ENCODE results near the gene AIRE.

DNA sequence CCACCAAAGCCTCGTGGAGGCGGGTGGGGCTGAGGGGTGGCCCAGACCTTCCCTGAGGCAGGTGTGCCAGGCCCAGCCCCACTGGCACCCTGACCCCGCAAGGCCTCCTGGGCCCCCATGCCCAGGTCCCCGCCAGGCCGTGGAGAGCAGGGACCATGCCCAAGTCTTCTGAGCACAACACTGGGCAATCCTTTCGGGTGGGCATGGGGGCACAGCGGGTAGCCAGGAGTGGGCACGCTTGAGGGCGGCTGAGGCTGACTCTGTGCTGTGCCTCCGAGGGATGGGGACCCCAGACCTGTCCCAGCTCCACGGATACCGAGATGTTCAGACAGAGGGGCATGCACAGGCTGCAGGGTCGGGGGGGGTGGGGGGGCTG, 40.6 kb downstream of the AIRE start:
- TF ChIP-seq CTCF (IDR thresholded peaks at IDR 0.05; ENCODE audit: borderline replicate concordance, extremely low read depth, low read length, poor library complexity, severe bottlenecking) (no peak), EZH2 (IDR thresholded peaks at IDR 0.05; ENCODE audit: borderline replicate concordance, low read depth, low read length, severe bottlenecking) (no peak)
